HepG2 (cell line): ENCODE measurements around the gene RPS19BP1. TPM values are rescaled to one million over a fixed set of nuclear protein-coding genes. Genes with fewer than 3 reads are reported as not detected.
A peak's percentile ranks its signal among the peaks of the same experiment; 100 is the strongest.

Experiments used
- AGO2 ChIP-seq: fragments of 200-400 bp; formaldehyde crosslinking; optimal IDR thresholded peaks from 2 replicates; pipeline ENCODE3; 2017; ENCODE audit warnings: mild to moderate bottlenecking, low read depth, low read length, moderate library complexity
- ATF7-NPFF ChIP-seq: sonication (generic); formaldehyde crosslinking; IDR thresholded peaks from 2 replicates; pipeline ENCODE4 v1.8.1; 2023; ENCODE audit warnings: mild to moderate bottlenecking, low read depth, missing genetic modification reagents, moderate library complexity
- CERS6 ChIP-seq: sonication (generic); formaldehyde crosslinking; IDR thresholded peaks from 2 replicates; pipeline ENCODE4 v1.5.0; 2020; ENCODE audit warnings: missing genetic modification reagents
- CREM ChIP-seq, 2 experiments: sonication (generic) in 1 of 2; formaldehyde crosslinking in 1 of 2; IDR thresholded peaks; 2 replicates each; pipeline versions ENCODE4 v1.4.0 to v1.6.1; 2016 to 2020; ENCODE audit warnings: antibody characterized with exemption in 1 of 2, mild to moderate bottlenecking in 1 of 2, missing genetic modification reagents in 1 of 2
- FOXM1 ChIP-seq: sonication (generic); formaldehyde crosslinking; IDR thresholded peaks from 2 replicates; pipeline ENCODE4 v1.5.0; 2020; ENCODE audit warnings: missing genetic modification reagents
- GTF2F1 ChIP-seq: fragments of 150-350 bp; IDR thresholded peaks from 2 replicates; pipeline ENCODE4 v1.6.1; 2014; ENCODE audit warnings: low read length
- HNF4G ChIP-seq, 2 experiments: sonication (generic) in 1 of 2; formaldehyde crosslinking in 1 of 2; IDR thresholded peaks; 2 replicates each; pipeline versions ENCODE4 v1.4.0 to v1.6.1; 2011 to 2020; ENCODE audit warnings: borderline replicate concordance in 2 of 2, low read depth in 2 of 2, mild to moderate bottlenecking in 2 of 2, low read length in 1 of 2, missing genetic modification reagents in 1 of 2, moderate library complexity in 1 of 2
- MED13 ChIP-seq: sonication (generic); formaldehyde crosslinking; IDR thresholded peaks from 2 replicates; pipeline ENCODE4 v1.5.0; 2020; ENCODE audit warnings: missing genetic modification reagents
- MXD1 ChIP-seq: sonication (generic); formaldehyde crosslinking; IDR thresholded peaks from 2 replicates; pipeline ENCODE4 v1.4.0; 2020; ENCODE audit warnings: mild to moderate bottlenecking, missing genetic modification reagents
- NFKBIZ ChIP-seq: IDR thresholded peaks from 2 replicates; pipeline ENCODE4 v1.6.1; 2018; ENCODE audit warnings: missing genetic modification reagents, missing compliant biosample characterization
- NONO ChIP-seq, 2 experiments: fragments of 450-650 bp in 1 of 2; sonication (generic) in 1 of 2; formaldehyde crosslinking in 1 of 2; IDR thresholded peaks in 1 of 2; conservative IDR thresholded peaks in 1 of 2; 2 replicates each; pipeline versions ENCODE4 v1.6.1 to v1.8.0; 2017 to 2022; ENCODE audit warnings: mild to moderate bottlenecking in 1 of 2, missing genetic modification reagents in 1 of 2, moderate library complexity in 1 of 2
- POGK ChIP-seq: sonication (generic); formaldehyde crosslinking; conservative IDR thresholded peaks from 2 replicates; pipeline ENCODE4 v1.8.0; 2022; ENCODE audit warnings: mild to moderate bottlenecking, moderate library complexity, missing genetic modification reagents
- SALL2 ChIP-seq: sonication (generic); formaldehyde crosslinking; IDR thresholded peaks from 2 replicates; pipeline ENCODE4 v1.8.1; 2023; ENCODE audit warnings: mild to moderate bottlenecking, missing genetic modification reagents, inconsistent platforms
- SMAD3 ChIP-seq: sonication (generic); formaldehyde crosslinking; IDR thresholded peaks from 2 replicates; pipeline ENCODE4 v1.4.0; 2020; ENCODE audit warnings: missing genetic modification reagents
- THYN1 ChIP-seq: sonication (generic); formaldehyde crosslinking; IDR thresholded peaks from 2 replicates; pipeline ENCODE4 v1.8.1; 2023; ENCODE audit warnings: low read depth, mild to moderate bottlenecking, moderate library complexity, missing genetic modification reagents, borderline replicate concordance
- ZBTB1 ChIP-seq: sonication (generic); formaldehyde crosslinking; IDR thresholded peaks from 2 replicates; pipeline ENCODE4 v1.4.0; 2020; ENCODE audit warnings: missing genetic modification reagents, borderline replicate concordance
- ZBTB20 ChIP-seq: sonication (generic); formaldehyde crosslinking; IDR thresholded peaks from 2 replicates; pipeline ENCODE4 v1.8.1; 2023; ENCODE audit warnings: missing genetic modification reagents, low read depth, mild to moderate bottlenecking, borderline replicate concordance
- ZBTB49 ChIP-seq: sonication (generic); formaldehyde crosslinking; IDR thresholded peaks from 2 replicates; pipeline ENCODE4 v1.4.0; 2020; ENCODE audit warnings: missing genetic modification reagents, borderline replicate concordance
- ZNF138 ChIP-seq: sonication (generic); formaldehyde crosslinking; IDR thresholded peaks from 2 replicates; pipeline ENCODE4 v1.5.0; 2020; ENCODE audit warnings: mild to moderate bottlenecking, low read depth, missing genetic modification reagents
- ZNF772 ChIP-seq: sonication (generic); formaldehyde crosslinking; IDR thresholded peaks from 2 replicates; pipeline ENCODE4 v1.5.0; 2020; ENCODE audit warnings: mild to moderate bottlenecking, missing genetic modification reagents
- polyA plus RNA-seq, 8 experiments: library from polyadenylated mRNA; depleted of rRNA in 3 of 8; stranded (reverse) in 7 of 8; unstranded in 1 of 8; fragments of >200 nt; fragmentation: Illumina TruSeq in 4 of 8; extraction: Trizol in 4 of 8; gene quantifications; 2 replicates each; pipeline versions ENCODE4 v1.2.1 to v1.2.3, GENCODE V29; 2011 to 2016; ENCODE audit warnings: low read depth in 4 of 8, missing spikeins in 1 of 8, mixed read lengths in 1 of 8; ENCODE audit not compliant: insufficient read depth in 1 of 8
- total RNA-seq, 5 experiments: library from RNA; depleted of rRNA; stranded (reverse); fragments of >200 nt; fragmentation: Illumina TruSeq; extraction: Trizol; gene quantifications; 2 replicates each; pipeline ENCODE4 v1.2.3, GENCODE V29; 2016; ENCODE audit warnings: low read depth in 1 of 5

RPS19BP1 gene
- total and polyA plus RNA-seq, 2 of the 13 experiments (the other 11 are each of a cell fraction or from before 2014, with no cell fraction given): 44.3 to 81.3 TPM

GRCh38 chr22:39520226-39521105 lies 12.1 kb downstream of the RPS19BP1 start, which contains the start of gene ATF4 (continued):
- peak; percentile 62; the same call in 1 of the 2 replicates for TF ChIP-seq CERS6
- peak; percentile 91 for TF ChIP-seq ZNF772 (CRISPR knock-in tag)
- 0 out of 2 replicates have a peak, but pooled peaks have one; percentile 41 for TF ChIP-seq FOXM1 (CRISPR knock-in tag)
- 0 out of 2 replicates have a peak, but pooled peaks have one; percentile 81 for TF ChIP-seq ZBTB1 (CRISPR knock-in tag)
- peak; percentile 86; the same call in 1 of the 2 replicates for TF ChIP-seq NFKBIZ (CRISPR knock-in tag)
- peak; percentile 53; the same call in 1 of the 2 replicates for TF ChIP-seq MXD1 (CRISPR knock-in tag)
- peak; percentile 86 for TF ChIP-seq CREM (IDR thresholded peaks at IDR 0.05)
- TF ChIP-seq CREM (CRISPR knock-in tag; IDR thresholded peaks at IDR 0.05): no peak
- TF ChIP-seq ZBTB49 (CRISPR knock-in tag): peak; percentile 86; the same call in 1 of the 2 replicates
- TF ChIP-seq HNF4G (IDR thresholded peaks at IDR 0.05; ENCODE audit: borderline replicate concordance, low read depth, low read length): peak; percentile 22; the same call in 1 of the 2 replicates
- TF ChIP-seq HNF4G (CRISPR knock-in tag; IDR thresholded peaks at IDR 0.05; ENCODE audit: borderline replicate concordance, low read depth): peak; percentile 64; the same call in 1 of the 2 replicates
- TF ChIP-seq NONO (IDR thresholded peaks at IDR 0.05): no peak
- peak; percentile 94 for TF ChIP-seq NONO (CRISPR knock-in tag; conservative IDR thresholded peaks at IDR 0.05)
- TF ChIP-seq SMAD3: peak; percentile 81
- no peak for TF ChIP-seq THYN1 (CRISPR knock-in tag)
- no peak for TF ChIP-seq ZNF138 (CRISPR knock-in tag)
- peak; percentile 99 for TF ChIP-seq AGO2
- TF ChIP-seq ZBTB20: peak; percentile 21; the same call in 1 of the 2 replicates
- TF ChIP-seq POGK (CRISPR knock-in tag): peak; percentile 82; the same call in 1 of the 2 replicates
- peak; percentile 34; the same call in 1 of the 2 replicates for TF ChIP-seq SALL2 (CRISPR knock-in tag)
- TF ChIP-seq GTF2F1: peak; percentile 86
- no peak for TF ChIP-seq MED13 (CRISPR knock-in tag)
- TF ChIP-seq ATF7-NPFF (CRISPR knock-in tag): peak; percentile 27; the same call in 1 of the 2 replicates
